GM19035 (cell line): ENCODE measurements around the gene RBM20.

Source experiments
- ATAC-seq: cut with Tn5 transposase; IDR thresholded peaks from one replicate; pipeline ENCODE4 v1.9.1; 2021; ENCODE audit not compliant: unreplicated experiment

The RBM20 gene

GRCh38 chr10:110864662-110865140, 220.6 kb downstream of the RBM20 start:
- peak; percentile 55 for ATAC-seq

- no peak for ATAC-seq
Measured at GRCh38 chr10:110865186-110865808, 221.2 kb downstream of the RBM20 start.

GRCh38 chr10:110865809-110866482, 221.8 kb downstream of the RBM20 start:
- ATAC-seq, result no peak

- ATAC-seq, result peak; percentile 29
Measured at GRCh38 chr10:110867011-110867806, 223.1 kb downstream of the RBM20 start.

GRCh38 chr10:110867807-110868465, 223.8 kb downstream of the RBM20 start:
- no peak for ATAC-seq

GRCh38 chr10:110868981-110869380, 224.8 kb downstream of the RBM20 start:
- no peak for ATAC-seq

- no peak for ATAC-seq
Measured at GRCh38 chr10:110870823-110871297, 226.7 kb downstream of the RBM20 start.

GRCh38 chr10:110871298-110872084, 227.4 kb downstream of the RBM20 start, which contains the start of gene PDCD4:
PDCD4 (plus strand) TSS chr10:110871928; CDS start chr10:110876028, 4,100 bp downstream.
- peak; percentile 79 for ATAC-seq

GRCh38 chr10:110872145-110872983, 228.2 kb downstream of the RBM20 start:
- ATAC-seq, result peak; percentile 53

- ATAC-seq, result no peak
Measured at GRCh38 chr10:110872984-110873923, 229.1 kb downstream of the RBM20 start.

- ATAC-seq, result no peak
Measured at GRCh38 chr10:110873951-110874350, 229.8 kb downstream of the RBM20 start.

GRCh38 chr10:110876000-110876399, 231.9 kb downstream of the RBM20 start:
- ATAC-seq, result no peak

- ATAC-seq, result no peak
Measured at GRCh38 chr10:110876788-110877187, 232.7 kb downstream of the RBM20 start.

GRCh38 chr10:110880012-110880411, 235.9 kb downstream of the RBM20 start:
- ATAC-seq, result no peak

GRCh38 chr10:110881247-110881646, 237.1 kb downstream of the RBM20 start:
- ATAC-seq, result no peak

- ATAC-seq, result no peak
Measured at GRCh38 chr10:110881905-110882304, 237.8 kb downstream of the RBM20 start.

GRCh38 chr10:110883924-110884323, 239.8 kb downstream of the RBM20 start:
- no peak for ATAC-seq
